ENCODE measurements around the gene YARS1.

The YARS1 gene

GRCh38 chr1:32780628-32781234 lies 36.4 kb downstream of the YARS1 start:
- DNase-seq (ENCODE audit: low read depth): no peak

GRCh38 chr1:32780005-32780404 lies 37.2 kb downstream of the YARS1 start:
- no peak for DNase-seq (ENCODE audit: low read depth)

DNA sequence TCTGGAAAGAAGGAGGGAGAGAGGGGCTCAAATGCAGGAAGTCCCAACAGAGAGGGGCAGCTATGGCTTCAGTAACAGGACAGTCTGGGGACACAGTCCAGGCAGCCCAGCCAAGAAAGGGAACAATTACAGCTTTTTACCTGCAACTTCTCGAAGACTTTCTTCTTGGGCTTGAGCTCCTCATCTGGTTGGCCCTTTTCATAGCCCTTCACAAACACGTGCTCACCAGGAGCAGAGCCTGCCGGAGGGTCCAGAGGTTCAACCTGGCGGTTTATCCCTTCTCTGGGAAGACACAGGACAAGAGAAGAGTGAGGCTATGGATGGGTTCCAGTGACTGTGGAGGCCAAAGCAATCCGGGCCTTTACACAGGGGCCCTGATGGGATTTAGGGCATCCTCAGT lies 37.9 kb downstream of the YARS1 start:
- DNase-seq (ENCODE audit: low read depth): no peak

DNA sequence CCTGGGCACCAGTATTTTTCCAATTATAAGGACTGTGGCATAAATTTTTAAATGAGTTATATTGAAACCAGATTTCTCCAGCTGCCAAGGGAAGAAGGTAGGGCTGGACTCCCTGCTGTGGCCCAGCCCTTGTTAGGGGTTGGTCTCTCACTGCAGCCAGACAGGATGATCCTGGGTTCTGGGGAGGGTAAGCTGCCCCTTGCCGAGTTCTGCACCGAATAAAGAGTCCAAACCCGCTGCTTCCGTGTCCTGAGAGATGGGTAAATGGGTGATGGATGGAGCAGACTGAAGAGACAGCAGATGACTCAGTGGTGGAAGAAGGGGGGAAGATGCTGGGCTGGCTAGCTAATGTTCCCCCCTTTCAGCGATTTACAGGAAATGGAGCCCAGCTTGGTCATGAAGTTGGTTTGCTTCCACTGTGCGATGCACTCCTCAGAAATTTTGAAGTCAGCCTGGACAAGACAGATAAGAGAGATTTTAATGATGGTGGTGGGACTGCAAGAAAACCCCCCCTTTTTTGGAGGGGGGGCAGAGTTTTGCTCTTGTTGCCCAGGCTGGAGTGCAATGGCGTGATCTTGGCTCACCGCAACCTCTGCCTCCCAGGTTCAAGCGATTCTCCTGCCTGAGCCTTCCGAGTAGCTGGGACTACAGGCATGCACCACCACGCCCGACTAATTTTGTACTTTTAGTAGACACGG lies 41.4 kb downstream of the YARS1 start:
- DNase-seq (ENCODE audit: low read depth): no peak

- DNase-seq (ENCODE audit: low read depth): no peak
Observed at GRCh38 chr1:32774950-32775634, 42.1 kb downstream of the YARS1 start.

- no peak for DNase-seq (ENCODE audit: low read depth)
Observed at GRCh38 chr1:32774464-32774808, 42.7 kb downstream of the YARS1 start.

DNA sequence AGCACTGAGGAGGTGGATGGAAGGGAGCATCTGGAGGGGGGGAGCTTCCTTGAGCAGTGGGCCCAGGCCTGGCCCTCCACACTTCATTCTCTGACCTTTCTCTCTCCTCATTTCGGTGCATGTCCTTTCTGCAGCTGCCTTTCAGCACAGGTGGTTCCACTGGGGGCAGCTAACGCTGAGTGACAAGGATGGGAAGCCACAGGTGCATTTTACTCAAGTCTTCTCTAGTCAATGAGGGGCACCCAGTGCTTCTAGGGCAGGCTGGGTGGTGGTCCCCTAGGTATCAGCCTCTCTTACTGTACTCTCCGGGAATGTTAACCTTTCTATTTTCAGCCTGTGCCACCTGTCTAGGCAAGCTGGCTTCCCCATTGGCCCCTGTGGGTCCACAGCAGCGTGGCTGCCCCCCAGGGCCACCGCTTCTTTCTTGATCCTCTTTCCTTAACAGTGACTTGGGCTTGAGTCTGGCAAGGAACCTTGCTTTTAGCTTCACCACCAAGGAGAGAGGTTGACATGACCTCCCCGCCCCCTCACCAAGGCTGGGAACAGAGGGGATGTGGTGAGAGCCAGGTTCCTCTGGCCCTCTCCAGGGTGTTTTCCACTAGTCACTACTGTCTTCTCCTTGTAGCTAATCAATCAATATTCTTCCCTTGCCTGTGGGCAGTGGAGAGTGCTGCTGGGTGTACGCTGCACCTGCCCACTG lies 43.2 kb downstream of the YARS1 start:
- no peak for DNase-seq (ENCODE audit: low read depth)

- no peak for DNase-seq (ENCODE audit: low read depth)
Observed at GRCh38 chr1:32773018-32773763, 44.0 kb downstream of the YARS1 start.

GRCh38 chr1:32772281-32773017 lies 44.7 kb downstream of the YARS1 start:
- DNase-seq (ENCODE audit: low read depth): no peak

GRCh38 chr1:32771561-32772280 lies 45.4 kb downstream of the YARS1 start:
- DNase-seq (ENCODE audit: low read depth): no peak

- no peak for DNase-seq (ENCODE audit: low read depth)
Observed at GRCh38 chr1:32770741-32771548, 46.2 kb downstream of the YARS1 start.

- no peak for DNase-seq (ENCODE audit: low read depth)
Observed at GRCh38 chr1:32770221-32770731, 46.9 kb downstream of the YARS1 start.

DNA sequence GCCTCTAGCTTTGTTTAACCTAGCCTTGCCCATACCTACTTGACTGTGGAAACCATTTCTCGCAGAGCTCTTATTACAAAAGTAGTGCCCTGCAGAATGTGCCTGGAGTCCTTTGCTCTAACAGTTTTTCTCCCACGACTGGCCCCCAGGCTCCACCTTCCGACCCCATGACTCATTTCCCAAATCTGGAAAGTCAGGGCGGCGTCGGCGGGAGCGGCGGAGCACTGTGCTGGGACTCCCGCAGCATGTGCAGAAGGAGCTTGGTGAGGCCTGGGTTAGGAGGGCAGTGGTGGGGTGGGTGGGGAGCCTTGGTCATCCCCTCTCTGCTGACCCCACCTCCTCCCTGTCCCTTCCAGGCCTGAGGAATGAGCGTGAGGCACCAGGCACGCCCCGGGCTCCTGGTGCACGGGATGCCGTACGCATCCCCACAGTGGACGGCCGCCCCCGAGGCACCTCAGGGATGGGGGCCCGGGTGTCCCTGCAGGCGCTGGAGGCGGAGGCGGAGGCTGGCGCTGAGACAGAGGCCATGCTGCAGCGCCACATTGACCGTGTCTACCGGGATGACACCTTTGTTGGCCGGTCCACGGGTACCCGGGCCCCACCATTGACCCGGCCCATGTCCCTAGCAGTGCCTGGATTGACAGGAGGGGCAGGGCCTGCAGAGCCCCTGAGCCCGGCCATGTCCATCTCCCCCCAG lies 47.5 kb downstream of the YARS1 start:
- no peak for DNase-seq (ENCODE audit: low read depth)

DNA sequence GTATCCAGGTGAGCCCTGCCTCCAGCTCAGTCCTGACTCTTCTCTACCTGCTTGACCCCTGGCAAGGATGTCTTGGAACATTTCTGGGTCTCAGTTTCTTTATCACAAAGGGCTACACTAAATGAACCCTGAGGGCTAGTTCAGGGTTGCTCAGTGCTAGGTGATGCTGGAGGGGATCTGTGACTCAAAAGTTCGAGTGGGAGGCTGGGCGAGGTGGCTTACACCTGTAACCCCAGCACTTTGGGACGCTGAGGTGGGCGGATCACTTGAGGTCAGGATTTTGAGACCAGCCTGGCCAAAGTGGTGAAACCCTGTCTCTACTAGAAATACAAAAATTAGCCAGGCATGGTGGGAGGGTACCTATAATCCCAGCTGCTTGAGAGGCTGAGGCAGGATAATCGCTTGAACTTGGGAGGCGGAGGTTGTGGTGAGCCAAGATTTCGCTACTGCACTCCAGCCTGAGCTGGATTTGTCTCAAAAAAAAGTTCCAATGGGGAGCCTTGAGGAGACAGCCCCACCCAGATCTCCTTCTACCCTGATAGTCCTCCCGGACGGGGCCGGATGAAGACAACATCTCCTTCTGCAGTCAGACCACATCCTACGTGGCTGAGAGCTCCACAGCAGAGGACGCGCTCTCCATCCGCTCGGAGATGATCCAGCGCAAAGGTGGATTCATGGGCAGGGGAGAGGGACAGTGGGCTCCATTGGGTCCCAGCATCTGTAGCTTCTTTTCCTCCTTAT lies 48.9 kb downstream of the YARS1 start:
- no peak for DNase-seq (ENCODE audit: low read depth)

DNA sequence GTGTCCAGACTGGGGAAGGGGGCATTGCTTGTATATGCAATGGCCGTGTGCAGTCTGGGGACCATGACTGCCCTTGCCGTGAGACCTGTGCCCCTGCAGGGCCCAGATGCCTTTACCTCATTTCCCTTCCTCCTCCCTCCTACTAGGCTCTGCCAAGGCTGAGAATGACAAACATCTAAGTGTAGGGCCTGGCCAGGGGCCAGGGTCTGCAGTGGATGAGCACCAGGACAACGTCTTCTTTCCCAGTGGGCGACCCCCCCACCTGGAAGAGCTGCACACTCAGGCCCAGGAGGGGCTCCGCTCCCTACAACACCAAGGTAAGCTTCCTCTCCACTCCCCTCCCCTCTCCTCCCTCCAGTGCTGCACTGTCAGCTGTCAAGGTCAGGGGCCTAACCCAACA lies 49.5 kb downstream of the YARS1 start:
- no peak for DNase-seq (ENCODE audit: low read depth)

GRCh38 chr1:32767156-32767555 lies 50.0 kb downstream of the YARS1 start:
- no peak for DNase-seq (ENCODE audit: low read depth)

- no peak for DNase-seq (ENCODE audit: low read depth)
Observed at GRCh38 chr1:32766328-32766972, 50.7 kb downstream of the YARS1 start.

Data from stromal cell of bone marrow (primary cell).